Measurements from ENCODE around the gene CELF3.
A peak's percentile ranks its signal among the peaks of the same experiment; 100 is the strongest.

Gene CELF3

GRCh38 chr1:151661751-151662150 is 54.9 kb downstream of the CELF3 start:
- TF ChIP-seq POLR2A (IDR thresholded peaks at IDR 0.05; ENCODE audit: low read depth, low read length) = no peak
- DNase-seq (ENCODE audit: insufficient read length, low spot score) (no peak), FAIRE-seq (peak; percentile 58)

- FAIRE-seq = no peak
- TF ChIP-seq POLR2A (IDR thresholded peaks at IDR 0.05; ENCODE audit: low read depth, low read length) = no peak
Measured at GRCh38 chr1:151655371-151655770, 61.2 kb downstream of the CELF3 start.

GRCh38 chr1:151653397-151653796 is 63.2 kb downstream of the CELF3 start:
- FAIRE-seq (no peak), DNase-seq (ENCODE audit: insufficient read length, low spot score) (no peak)
- no peak for TF ChIP-seq POLR2A (IDR thresholded peaks at IDR 0.05; ENCODE audit: low read depth, low read length)

More at GRCh38 chr1:151655371-151655770, 61.2 kb downstream of the CELF3 start:
- DNase-seq (ENCODE audit: insufficient read length, low spot score) = no peak
